ENCODE measurements around the gene TANC1. TPM values are rescaled to one million over a fixed set of nuclear protein-coding genes. Genes with fewer than 3 reads are reported as not detected.
A peak's percentile ranks its signal among the peaks of the same experiment; 100 is the strongest.

The TANC1 gene
- total and polyA plus RNA-seq, 2 experiments from 2014 or later: 22.1 to 34.8 TPM

DNA sequence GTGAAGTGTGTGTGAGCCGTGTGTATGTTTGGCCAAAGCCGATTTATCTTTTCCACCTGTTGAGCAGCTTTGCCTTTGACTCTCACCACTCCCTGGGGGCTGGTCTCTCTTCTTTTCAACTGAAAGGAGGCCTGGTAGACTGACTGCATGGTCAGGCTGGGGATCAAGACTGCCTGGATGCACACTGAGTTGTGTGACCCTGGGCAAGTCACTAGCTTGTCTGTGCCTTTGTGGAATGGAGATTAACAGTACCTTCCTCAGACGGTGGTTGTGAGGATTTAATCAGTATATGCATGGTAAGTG, 85.5 kb downstream of the TANC1 start:
- Histone ChIP-seq H3K36me3 (no peaks in the 10 kb centered on the region), H3K9me3 (ENCODE audit: low read depth) (no peaks in the 10 kb centered on the region), H3K27ac (no peak overlapping the region), H3K4me3 (no peak overlapping the region), H3K27me3 (no peaks in the 10 kb centered on the region), H3K4me1 (ENCODE audit: low read depth) (peaks cover 15% of the 10 kb centered on the region)
- no peak for DNase-seq (ENCODE audit: low read depth in 1 of 2, low spot score in 1 of 2)
- TF ChIP-seq, protein P1, sequence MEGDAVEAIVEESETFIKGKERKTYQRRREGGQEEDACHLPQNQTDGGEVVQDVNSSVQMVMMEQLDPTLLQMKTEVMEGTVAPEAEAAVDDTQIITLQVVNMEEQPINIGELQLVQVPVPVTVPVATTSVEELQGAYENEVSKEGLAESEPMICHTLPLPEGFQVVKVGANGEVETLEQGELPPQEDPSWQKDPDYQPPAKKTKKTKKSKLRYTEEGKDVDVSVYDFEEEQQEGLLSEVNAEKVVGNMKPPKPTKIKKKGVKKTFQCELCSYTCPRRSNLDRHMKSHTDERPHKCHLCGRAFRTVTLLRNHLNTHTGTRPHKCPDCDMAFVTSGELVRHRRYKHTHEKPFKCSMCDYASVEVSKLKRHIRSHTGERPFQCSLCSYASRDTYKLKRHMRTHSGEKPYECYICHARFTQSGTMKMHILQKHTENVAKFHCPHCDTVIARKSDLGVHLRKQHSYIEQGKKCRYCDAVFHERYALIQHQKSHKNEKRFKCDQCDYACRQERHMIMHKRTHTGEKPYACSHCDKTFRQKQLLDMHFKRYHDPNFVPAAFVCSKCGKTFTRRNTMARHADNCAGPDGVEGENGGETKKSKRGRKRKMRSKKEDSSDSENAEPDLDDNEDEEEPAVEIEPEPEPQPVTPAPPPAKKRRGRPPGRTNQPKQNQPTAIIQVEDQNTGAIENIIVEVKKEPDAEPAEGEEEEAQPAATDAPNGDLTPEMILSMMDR (IDR thresholded peaks at IDR 0.05; ENCODE audit: low read depth, low read length): no peak

DNA sequence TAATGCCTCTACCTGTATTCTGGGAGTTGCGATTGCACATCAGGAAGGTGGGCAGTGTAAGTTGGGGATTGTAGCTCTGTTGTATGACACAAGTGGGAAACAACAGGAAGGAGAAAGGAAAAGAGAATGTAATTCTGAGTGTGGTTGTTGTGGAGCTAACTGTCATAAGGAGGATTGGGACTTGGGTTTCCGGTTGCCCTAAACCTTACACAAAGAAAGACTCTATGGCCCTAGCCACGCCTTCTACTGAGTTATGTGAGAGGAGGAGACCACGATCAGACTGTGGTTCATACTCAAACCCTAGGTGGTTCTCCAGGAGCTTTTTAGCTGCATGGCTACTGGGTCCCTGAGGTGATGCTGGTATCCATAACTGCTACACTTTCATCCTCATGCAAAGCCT, 86.5 kb downstream of the TANC1 start:
- Histone ChIP-seq H3K4me3 (no peak overlapping the region), H3K4me1 (ENCODE audit: low read depth) (peaks cover 6% of the 10 kb centered on the region), H3K27ac (no peak overlapping the region), H3K27me3 (no peaks in the 10 kb centered on the region), H3K9me3 (ENCODE audit: low read depth) (no peaks in the 10 kb centered on the region), H3K36me3 (no peaks in the 10 kb centered on the region)
- TF ChIP-seq, protein P1 (IDR thresholded peaks at IDR 0.05; ENCODE audit: low read depth, low read length): no peak
- DNase-seq (ENCODE audit: low read depth in 1 of 2, low spot score in 1 of 2): no peak

DNA sequence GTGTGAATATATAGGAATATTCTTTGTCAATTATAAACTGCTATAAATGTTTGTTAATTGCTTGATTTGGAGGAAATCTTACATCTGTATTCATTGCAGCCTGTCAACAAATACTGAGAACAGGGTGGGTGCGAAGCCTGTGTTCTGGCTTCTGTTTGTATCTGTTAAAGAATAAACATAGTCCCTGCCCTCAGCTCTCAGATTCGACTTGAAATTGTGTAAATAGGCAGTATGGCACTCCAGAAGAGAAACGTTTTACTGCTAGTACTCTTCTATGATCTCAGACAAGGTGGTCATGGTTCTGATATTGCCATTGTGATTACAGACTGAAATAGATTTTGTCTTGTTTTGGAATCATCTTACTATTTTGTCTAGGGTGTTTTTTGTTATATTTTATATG, 92.1 kb downstream of the TANC1 start:
- H3K4me1 ChIP-seq (ENCODE audit: low read depth): peaks cover 26% of the 10 kb centered on the region
- H3K36me3 ChIP-seq: no peaks in the 10 kb centered on the region
- H3K9me3 ChIP-seq (ENCODE audit: low read depth): no peaks in the 10 kb centered on the region
- TF ChIP-seq, protein P1 (IDR thresholded peaks at IDR 0.05; ENCODE audit: low read depth, low read length): no peak
- H3K4me3 ChIP-seq: no peak overlapping the region
- no peak for DNase-seq (ENCODE audit: low read depth in 1 of 2, low spot score in 1 of 2)
- no peak overlapping the region for H3K27ac ChIP-seq
- H3K27me3 ChIP-seq: no peaks in the 10 kb centered on the region

DNA sequence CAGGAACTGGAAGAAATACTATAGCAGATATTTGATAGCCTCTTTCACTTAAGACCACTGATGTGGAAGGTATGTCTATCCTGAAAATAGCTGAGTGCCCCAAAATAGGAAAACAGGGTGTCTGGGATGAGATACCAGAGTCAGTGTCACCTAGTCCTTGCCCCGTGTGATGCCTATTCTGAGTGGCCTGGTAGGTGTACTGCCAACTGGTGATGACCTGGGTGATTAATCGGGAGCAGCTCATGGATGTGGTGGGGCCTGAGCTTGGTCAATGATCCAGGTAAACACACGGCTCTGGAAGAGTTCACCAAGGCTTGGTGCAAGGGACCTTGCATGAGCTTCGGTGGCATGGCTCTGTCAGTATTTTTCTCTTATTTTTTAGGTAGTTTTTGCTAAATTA, 95.2 kb downstream of the TANC1 start:
- no peak for DNase-seq (ENCODE audit: low read depth in 1 of 2, low spot score in 1 of 2)
- H3K36me3 ChIP-seq: peaks cover 7% of the 10 kb centered on the region
- H3K27ac ChIP-seq: peak overlapping the region; percentile 88
- H3K9me3 ChIP-seq (ENCODE audit: low read depth): no peaks in the 10 kb centered on the region
- H3K4me3 ChIP-seq: no peak overlapping the region
- peaks cover 30% of the 10 kb centered on the region for H3K4me1 ChIP-seq (ENCODE audit: low read depth)
- TF ChIP-seq, protein P1 (IDR thresholded peaks at IDR 0.05; ENCODE audit: low read depth, low read length): no peak
- no peaks in the 10 kb centered on the region for H3K27me3 ChIP-seq

DNA sequence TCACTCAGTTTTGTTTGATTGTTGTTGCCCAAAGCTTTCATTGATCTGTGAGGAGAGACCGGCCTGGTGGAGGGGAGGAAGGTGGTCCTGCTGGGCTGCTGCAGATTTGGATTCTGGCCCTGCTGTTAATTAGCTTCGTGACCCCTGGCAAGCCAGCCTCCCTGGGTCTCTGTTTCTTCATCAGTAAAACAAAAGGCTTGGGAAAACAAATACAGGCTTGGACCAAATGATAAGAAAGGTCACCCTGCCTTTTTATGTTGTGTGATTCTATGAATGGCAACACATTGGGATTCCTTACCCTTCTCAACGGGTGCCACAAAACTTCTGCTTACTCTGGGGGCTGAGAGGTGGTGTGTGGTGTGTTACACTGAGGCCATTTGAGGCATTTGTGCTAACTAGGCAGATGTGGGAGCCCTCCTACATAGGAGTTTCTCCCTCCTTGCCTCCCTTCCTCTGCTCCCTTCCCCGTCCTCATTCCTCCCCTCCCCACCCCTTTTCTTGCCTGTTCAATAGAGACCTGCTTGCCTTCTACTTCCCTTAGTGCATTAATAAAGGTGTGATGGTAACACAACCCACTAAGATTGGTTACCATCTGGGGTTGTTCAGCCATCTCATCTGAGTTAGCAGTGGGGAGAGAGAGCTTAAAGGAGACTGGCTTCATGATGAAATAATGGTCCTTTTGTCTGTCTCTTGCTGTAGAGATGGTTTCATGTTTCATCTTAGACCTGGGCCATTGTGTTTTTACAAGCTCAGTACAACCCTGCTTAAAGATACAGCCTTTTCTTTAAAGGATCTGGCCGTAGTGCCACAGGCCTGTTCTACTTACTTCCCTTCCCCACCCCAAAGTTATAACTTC, 96.2 kb downstream of the TANC1 start:
- TF ChIP-seq, protein P1 (IDR thresholded peaks at IDR 0.05; ENCODE audit: low read depth, low read length): no peak
- Histone ChIP-seq H3K4me3 (no peak overlapping the region), H3K27me3 (no peaks in the 10 kb centered on the region), H3K27ac (peak overlapping the region; percentile 88), H3K36me3 (peaks cover 7% of the 10 kb centered on the region), H3K9me3 (ENCODE audit: low read depth) (no peaks in the 10 kb centered on the region), H3K4me1 (ENCODE audit: low read depth) (peaks cover 38% of the 10 kb centered on the region)
- peak in 1 of 2 donors; percentile 67 for DNase-seq (ENCODE audit: low read depth in 1 of 2, low spot score in 1 of 2)
